HCT116 (cell line): ENCODE results near the gene CDH4. TPM values are rescaled to one million over a fixed set of nuclear protein-coding genes. Genes with fewer than 3 reads are reported as not detected.

ENCODE experiments used
- ATAC-seq: fragments of 200-7000 bp; cut with Tn5 transposase; 2 replicates; pipeline ENCODE4 v1.9.1; 2020; ENCODE audit warnings: mild to moderate bottlenecking, moderate library complexity
- BruUV-seq: library from RNA; stranded (reverse); fragments of 400-500 nt; replicated peaks from 2 replicates; lab custom pipeline; 2021; lab: Mats Ljungman, UMichigan
- CTCF ChIA-PET: fragments of 300-600 bp; sonication (Branson Sonifier 250); formaldehyde crosslinking; loops from one replicate; lab custom pipeline; 2021; ENCODE audit warnings: antibody characterized with exemption; lab: Charles Lee
- POLR2A ChIA-PET: fragments of 300-600, 350-600 bp; sonication (Branson Sonifier 250); formaldehyde crosslinking; loops from one replicate; lab custom pipeline; 2021; ENCODE audit warnings: antibody characterized with exemption; lab: Charles Lee
- RAD21 ChIA-PET, 2 experiments: fragments of 300-600 bp; sonication (Branson Sonifier 250); formaldehyde crosslinking; loops; one replicate each; lab custom pipeline; 2023; ENCODE audit warnings: low total read pairs in 2 of 2; ENCODE audit not compliant: uncharacterized antibody in 2 of 2, unreplicated experiment in 2 of 2, low non-redundant PET in 1 of 2; lab: Charles Lee
- DNase-seq: peaks from one replicate; pipeline ENCODE4 v3.0.0-alpha.2; 2010; ENCODE audit warnings: low read depth, low spot score
- H2AFZ ChIP-seq: fragments of 200-600 bp; shearing (Covaris generic), sonication (generic); 2 replicates; pipeline ENCODE4 v1.6.1; 2017; ENCODE audit warnings: low read depth, mixed run types, mixed read lengths, antibody characterized with exemption, low read length; ENCODE audit not compliant: poor library complexity, severe bottlenecking
- H3K27ac ChIP-seq: 2 replicates; pipeline ENCODE4 v1.5.1; 2012; ENCODE audit warnings: low read depth, low read length
- H3K27me3 ChIP-seq: fragments of 200-600 bp; sonication (generic); 2 replicates; pipeline ENCODE4 v1.6.1; 2016; ENCODE audit warnings: mixed run types, low read length, mixed read lengths; ENCODE audit not compliant: insufficient read depth
- H3K36me3 ChIP-seq, 2 experiments: fragments of 200-500 bp in 1 of 2; fragments of 200-600 bp in 1 of 2; sonication (Bioruptor generic) in 1 of 2; sonication (generic) in 1 of 2; 2 replicates each; pipeline versions ENCODE4 v1.5.1 to v1.6.1; 2014 to 2016; ENCODE audit warnings: low read length in 2 of 2, inconsistent platforms in 1 of 2, mixed read lengths in 1 of 2, mixed run types in 1 of 2; ENCODE audit not compliant: insufficient read depth in 2 of 2, control insufficient read depth in 1 of 2
- H3K4me1 ChIP-seq, 2 experiments: fragments of 200-600 bp in 1 of 2; sonication (generic) in 1 of 2; 2 replicates each; pipeline versions ENCODE4 v1.5.1 to v1.6.1; 2012 to 2017; ENCODE audit warnings: low read length in 2 of 2, inconsistent platforms in 1 of 2, mild to moderate bottlenecking in 1 of 2, mixed read lengths in 1 of 2, mixed run types in 1 of 2, moderate library complexity in 1 of 2; ENCODE audit not compliant: insufficient read depth in 2 of 2, control insufficient read depth in 1 of 2
- H3K4me2 ChIP-seq: fragments of 200-600 bp; sonication (generic); 2 replicates; pipeline ENCODE4 v1.6.1; 2017; ENCODE audit warnings: mixed run types, low read length, mixed read lengths
- H3K4me3 ChIP-seq, 2 experiments: fragments of 200-600 bp in 1 of 2; sonication (generic) in 1 of 2; replicated peaks in 1 of 2; 2 replicates each; pipeline ENCODE4 v1.5.1; 2011 to 2016; ENCODE audit warnings: low read length in 2 of 2, control low read depth in 1 of 2, low read depth in 1 of 2, mild to moderate bottlenecking in 1 of 2, mixed read lengths in 1 of 2, mixed run types in 1 of 2
- H3K79me2 ChIP-seq: fragments of 200-600 bp; sonication (generic); 2 replicates; pipeline ENCODE4 v1.6.1; 2017; ENCODE audit warnings: mild to moderate bottlenecking, mixed run types, low read length, moderate library complexity, mixed read lengths; ENCODE audit not compliant: insufficient read depth
- H3K9ac ChIP-seq: fragments of 200-600 bp; sonication (generic); 2 replicates; pipeline ENCODE4 v1.6.1; 2016; ENCODE audit warnings: low read length, mixed read lengths
- H3K9me2 ChIP-seq: fragments of 200-600 bp; sonication (generic), shearing (Covaris generic); 2 replicates; pipeline ENCODE4 v1.6.1; 2017; ENCODE audit warnings: mixed run types, mild to moderate bottlenecking, moderate library complexity; ENCODE audit not compliant: insufficient read depth
- H3K9me3 ChIP-seq, 2 experiments: fragments of 200-500 bp in 1 of 2; fragments of 200-600 bp in 1 of 2; sonication (Bioruptor generic) in 1 of 2; sonication (generic) in 1 of 2; 2 replicates each; pipeline ENCODE4 v1.6.1; 2014 to 2017; ENCODE audit warnings: low read length in 2 of 2, mixed read lengths in 2 of 2, inconsistent platforms in 1 of 2, low read depth in 1 of 2, mild to moderate bottlenecking in 1 of 2, mixed run types in 1 of 2, moderate library complexity in 1 of 2; ENCODE audit not compliant: control insufficient read depth in 1 of 2, insufficient read depth in 1 of 2
- H4K20me1 ChIP-seq: fragments of 200-600 bp; sonication (generic), shearing (Covaris generic); 2 replicates; pipeline ENCODE4 v1.6.1; 2017; ENCODE audit warnings: mixed run types, mild to moderate bottlenecking, moderate library complexity; ENCODE audit not compliant: insufficient read depth
- CEBPB ChIP-seq: IDR thresholded peaks from 2 replicates; pipeline ENCODE4 v1.6.1; 2012; ENCODE audit warnings: low read depth
- CTCF ChIP-seq, 3 experiments: fragments of 200-600 bp in 1 of 3; sonication (generic) in 1 of 3; IDR thresholded peaks in 2 of 3; conservative IDR thresholded peaks in 1 of 3; 2 replicates each; pipeline ENCODE4 v1.5.1; 2012 to 2017; ENCODE audit warnings: low read depth in 2 of 3, low read length in 2 of 3, antibody characterized with exemption in 1 of 3, borderline replicate concordance in 1 of 3, control low read depth in 1 of 3, mild to moderate bottlenecking in 1 of 3, mixed read lengths in 1 of 3, mixed run types in 1 of 3, moderate library complexity in 1 of 3; ENCODE audit not compliant: insufficient read depth in 1 of 3
- EGR1 ChIP-seq: IDR thresholded peaks from 2 replicates; pipeline ENCODE4 v1.6.1; 2012; ENCODE audit warnings: low read depth
- ELF1 ChIP-seq: IDR thresholded peaks from 2 replicates; pipeline ENCODE4 v1.6.1; 2012; ENCODE audit warnings: low read depth, borderline replicate concordance
- EZH2 ChIP-seq: fragments of 200-600 bp; sonication (generic); IDR thresholded peaks from 2 replicates; pipeline ENCODE4 v1.6.1; 2017; ENCODE audit warnings: antibody characterized with exemption, mixed run types
- POLR2A ChIP-seq: IDR thresholded peaks from 2 replicates; pipeline ENCODE4 v1.7.0; 2011; ENCODE audit warnings: borderline replicate concordance; ENCODE audit not compliant: insufficient read depth, insufficient read length; ENCODE audit errors: extremely low read depth
- POLR2AphosphoS5 ChIP-seq: IDR thresholded peaks from 2 replicates; pipeline ENCODE4 v1.6.1; 2011; ENCODE audit warnings: mild to moderate bottlenecking, low read depth, low read length, moderate library complexity
- RAD21 ChIP-seq: IDR thresholded peaks from 2 replicates; pipeline ENCODE4 v1.6.1; 2012; ENCODE audit warnings: low read depth, mild to moderate bottlenecking
- SIN3A ChIP-seq: IDR thresholded peaks from 2 replicates; pipeline ENCODE4 v1.6.1; 2012; ENCODE audit warnings: low read depth
- SP1 ChIP-seq: IDR thresholded peaks from 2 replicates; pipeline ENCODE4 v1.6.1; 2012; ENCODE audit warnings: low read depth
- SRF ChIP-seq: IDR thresholded peaks from 2 replicates; pipeline ENCODE4 v1.6.1; 2012; ENCODE audit warnings: low read depth
- YY1 ChIP-seq: IDR thresholded peaks from 2 replicates; pipeline ENCODE4 v1.6.1; 2011; ENCODE audit warnings: low read length, low read depth, moderate library complexity, mild to moderate bottlenecking; ENCODE audit not compliant: insufficient replicate concordance; ENCODE audit errors: extremely low read depth
- ZFX ChIP-seq: fragments of 450-650 bp; IDR thresholded peaks from 2 replicates; pipeline ENCODE4 v1.6.1; 2017
- ZNF274 ChIP-seq: fragments of 200-500 bp; sonication (Bioruptor generic); IDR thresholded peaks from 2 replicates; pipeline ENCODE4 v1.6.1; 2014; ENCODE audit warnings: mild to moderate bottlenecking, low read depth, low read length, inconsistent platforms
- intact Hi-C: fragments of 100-400 bp; cut with micrococcal nuclease; formaldehyde crosslinking; loops from 2 replicates; pipeline ENCODE4 v1.10.0; 2022
- total RNA-seq: library from RNA; stranded (reverse); gene quantifications from one replicate; pipeline ENCODE4 v1.2.1, GENCODE V29; 2021; ENCODE audit not compliant: unreplicated experiment
- TF ChIP-seq, protein P1 (sequence below): IDR thresholded peaks from 2 replicates; pipeline ENCODE4 v1.6.1; 2012
- TF ChIP-seq, protein P2 (sequence below): IDR thresholded peaks from 2 replicates; pipeline ENCODE4 v1.6.1; 2012

CDH4 gene
- total RNA-seq, 1 experiment from 2014 or later = not detected

DNA sequence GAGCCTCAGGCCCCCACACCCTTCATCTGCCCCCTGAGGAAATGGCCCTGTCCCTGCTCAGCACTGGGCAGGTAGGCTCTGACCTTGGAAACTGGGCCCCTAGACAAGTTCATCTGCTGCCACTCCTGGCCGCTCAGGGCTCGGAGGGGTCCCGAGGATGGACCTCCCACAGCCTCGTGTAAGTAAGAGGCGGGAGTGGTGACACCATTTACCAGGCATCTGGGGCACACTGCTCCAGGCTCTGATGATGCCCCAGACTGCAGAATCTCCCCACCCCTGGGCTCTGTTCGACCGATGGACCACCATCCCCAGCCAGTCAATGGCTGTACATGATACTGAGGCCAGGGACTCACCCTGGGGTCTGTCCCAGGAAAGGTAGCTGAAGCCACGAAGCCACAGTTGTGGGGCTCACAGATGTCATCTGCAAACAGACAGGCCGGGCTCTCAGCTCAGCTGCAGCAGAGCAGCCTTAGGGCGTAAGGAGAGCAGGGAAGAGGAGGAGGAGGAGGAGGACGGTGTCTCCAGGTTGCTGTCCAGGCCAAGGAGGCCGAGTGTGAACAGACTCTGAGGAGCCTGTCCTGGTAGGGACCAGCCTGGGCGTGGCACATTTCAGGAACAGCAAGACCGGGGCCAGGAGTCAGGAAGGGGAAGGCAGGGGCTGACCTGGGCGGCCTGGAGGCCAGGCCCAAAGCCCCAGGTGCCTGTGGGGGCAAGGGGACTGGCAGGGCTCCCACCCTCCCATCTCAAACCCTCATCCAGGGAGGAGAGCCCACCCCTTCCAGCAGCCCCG lies 513.2 kb downstream of the CDH4 start:
- TF ChIP-seq, protein P1, sequence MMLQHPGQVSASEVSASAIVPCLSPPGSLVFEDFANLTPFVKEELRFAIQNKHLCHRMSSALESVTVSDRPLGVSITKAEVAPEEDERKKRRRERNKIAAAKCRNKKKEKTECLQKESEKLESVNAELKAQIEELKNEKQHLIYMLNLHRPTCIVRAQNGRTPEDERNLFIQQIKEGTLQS = no peak
- TF ChIP-seq YY1 (no peak), EGR1 (no peak), CEBPB (no peak), CTCF (IDR thresholded peaks at IDR 0.05 in 2 of 3, conservative IDR thresholded peaks at IDR 0.05 in 1 of 3; ENCODE audit: borderline replicate concordance in 1 of 3, insufficient read depth in 1 of 3, low read depth in 2 of 3, low read length in 2 of 3) (no peak), SRF (no peak), SIN3A (no peak), ELF1 (no peak), SP1 (no peak), RAD21 (no peak), ZFX (no peak), POLR2AphosphoS5 (no peak), POLR2A (no peak), ZNF274 (no peak), EZH2 (no peak)
- TF ChIP-seq, protein P2, sequence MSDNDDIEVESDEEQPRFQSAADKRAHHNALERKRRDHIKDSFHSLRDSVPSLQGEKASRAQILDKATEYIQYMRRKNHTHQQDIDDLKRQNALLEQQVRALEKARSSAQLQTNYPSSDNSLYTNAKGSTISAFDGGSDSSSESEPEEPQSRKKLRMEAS = no peak
- no TSS peak for BruUV-seq
- peaks cover 49% of the 10 kb centered on the region for H3K27me3 ChIP-seq
- no peak overlapping the region for H2AFZ ChIP-seq
- intact Hi-C loops = no loop called here
- no peaks in the 10 kb centered on the region for H3K9me2 ChIP-seq
- no peak overlapping the region for H3K9ac ChIP-seq
- H3K4me1 ChIP-seq = no peaks in the 10 kb centered on the region
- no peak for DNase-seq
- RAD21 ChIA-PET = no interaction called here
- no peak overlapping the region for H3K27ac ChIP-seq
- H4K20me1 ChIP-seq = no peaks in the 10 kb centered on the region
- POLR2A ChIA-PET = no interaction called here
- H3K79me2 ChIP-seq = no peaks in the 10 kb centered on the region
- no peak overlapping the region for H3K4me3 ChIP-seq
- no peak overlapping the region for H3K4me2 ChIP-seq
- no peaks in the 10 kb centered on the region for H3K9me3 ChIP-seq
- no peaks in the 10 kb centered on the region for H3K36me3 ChIP-seq
- CTCF ChIA-PET = no interaction called here
- 0 out of 2 replicates have a peak, but pooled peaks have one; percentile 13 for ATAC-seq
